Aorta (tissue), 5 donors: ENCODE measurements around the gene MYH14. TPM values are rescaled to one million over a fixed set of nuclear protein-coding genes. Genes with fewer than 3 reads are reported as not detected.

Source experiments
- ATAC-seq: fragments of 200-7000 bp; cut with Tn5 transposase; one replicate; pipeline ENCODE4 v1.9.1; 2022; ENCODE audit warnings: moderate library complexity; ENCODE audit not compliant: low FRiP score
- DNase-seq, 2 donors: peaks; one replicate each; pipeline ENCODE4 v3.0.0-alpha.2; 2020
- H3K27ac ChIP-seq, 2 donors: one replicate each; pipeline ENCODE4 v1.5.1; 2013; ENCODE audit warnings: low read length in 2 of 2, mild to moderate bottlenecking in 2 of 2, moderate library complexity in 2 of 2, control low read depth in 1 of 2, inconsistent platforms in 1 of 2, low read depth in 1 of 2
- H3K27me3 ChIP-seq, 2 donors: one replicate each; pipeline ENCODE4 v1.6.1; 2013; ENCODE audit warnings: control low read depth in 1 of 2, low read length in 1 of 2, mild to moderate bottlenecking in 1 of 2, moderate library complexity in 1 of 2; ENCODE audit not compliant: insufficient read depth in 2 of 2, control insufficient read depth in 1 of 2
- H3K36me3 ChIP-seq, 2 donors: one replicate each; pipeline ENCODE4 v1.6.1; 2013; ENCODE audit warnings: control low read depth in 1 of 2, low read length in 1 of 2, mild to moderate bottlenecking in 1 of 2; ENCODE audit not compliant: insufficient read depth in 2 of 2, control insufficient read depth in 1 of 2
- H3K4me1 ChIP-seq, 2 donors: one replicate each; pipeline ENCODE4 v1.6.1; 2013; ENCODE audit warnings: low read length in 2 of 2, control low read depth in 1 of 2, mild to moderate bottlenecking in 1 of 2, moderate library complexity in 1 of 2; ENCODE audit not compliant: insufficient read depth in 2 of 2, control insufficient read depth in 1 of 2
- H3K4me3 ChIP-seq, 2 donors: one replicate each; pipeline ENCODE4 v1.5.1; 2013; ENCODE audit warnings: low read length in 2 of 2, control low read depth in 1 of 2, mild to moderate bottlenecking in 1 of 2
- H3K9me3 ChIP-seq: one replicate; pipeline ENCODE4 v1.6.1; 2013; ENCODE audit warnings: mild to moderate bottlenecking, low read length; ENCODE audit not compliant: control insufficient read depth
- WGBS, 2 donors: extraction: QIAGEN DNeasy Blood & Tissue Kit; methylation state at CpG; one replicate each; pipeline ENCODE4 v1.1.7; 2013; 5-methylcytosine and 5-hydroxymethylcytosine counted together
- intact Hi-C, 2 donors: fragments of 100-400 bp; cut with DNase I; formaldehyde crosslinking; loops; one replicate each; pipeline versions ENCODE4 v1.14.2 to v1.15.0; 2022
- polyA plus RNA-seq, 2 donors: library from polyadenylated mRNA; stranded (reverse); fragments of 200-250 nt; gene quantifications; one replicate each; pipeline ENCODE4 v1.2.3, GENCODE V29; 2013
- total RNA-seq, 2 donors: library from RNA; stranded (reverse); fragmentation: NEBNext Ultra II Directional; extraction: Animal tissue kit (Norgen Biotek cat#: 25700); gene quantifications; one replicate each; pipeline ENCODE4 v1.2.1, GENCODE V29; 2021
- donor health status: healthy with polysubstance abuse.
- donor health status: Bipolar disorder and iron deficiency.
- donor health status: DM: no; HTN: no; CAD: no.
- donor health status: DM: no; HTN: no; CAD: no.
- donor health status: DM: yes; HTN: yes; CAD: no.

Gene MYH14
- total and polyA plus RNA-seq, 4 donors: 4.8 to 61.1 (median 8.9) TPM

- Histone ChIP-seq H3K27me3 (no peaks in the 10 kb centered on the region), H3K27ac (no peak overlapping the region), H3K36me3 (no peaks in the 10 kb centered on the region), H3K4me3 (no peak overlapping the region), H3K4me1 (no peaks in the 10 kb centered on the region), H3K9me3 (no peaks in the 10 kb centered on the region)
- DNase-seq: peak; percentile 12 to 16
- intact Hi-C loops: no loop called here
- 92% methylated on average over 7 of the region's 7 CpGs for WGBS, 2 donors
- no peak for ATAC-seq
Observed at GRCh38 chr19:50209131-50209530, 5.7 kb downstream of the MYH14 start.

GRCh38 chr19:50210425-50210824, 7.0 kb downstream of the MYH14 start:
- DNase-seq: peak; percentile 39 to 56
- WGBS, 2 donors: 96% methylated on average over 46 of the region's 46 CpGs
- Histone ChIP-seq H3K4me3 (no peak overlapping the region), H3K4me1 (no peaks in the 10 kb centered on the region), H3K9me3 (no peaks in the 10 kb centered on the region), H3K27ac (no peak overlapping the region), H3K27me3 (no peaks in the 10 kb centered on the region), H3K36me3 (no peaks in the 10 kb centered on the region)
- intact Hi-C loops: no loop called here
- ATAC-seq: no peak

GRCh38 chr19:50213925-50214324, 10.5 kb downstream of the MYH14 start:
- Histone ChIP-seq H3K4me3 (no peak overlapping the region), H3K36me3 (no peaks in the 10 kb centered on the region), H3K27ac (no peak overlapping the region), H3K4me1 (no peaks in the 10 kb centered on the region), H3K27me3 (no peaks in the 10 kb centered on the region), H3K9me3 (no peaks in the 10 kb centered on the region)
- 88% methylated on average over 1 of the region's 1 CpG for whole genome bisulfite sequencing, 2 donors
- ATAC-seq: no peak
- peak in 1 of 2 donors; percentile 6 for DNase-seq
- intact Hi-C loops: no loop called here

- intact Hi-C loops: no loop called here
Observed at GRCh38 chr19:50214699-50215543, 11.5 kb downstream of the MYH14 start.

GRCh38 chr19:50215820-50216219, 12.4 kb downstream of the MYH14 start:
- ATAC-seq: no peak
- Histone ChIP-seq H3K27me3 (no peaks in the 10 kb centered on the region), H3K9me3 (no peaks in the 10 kb centered on the region), H3K4me3 (no peak overlapping the region), H3K4me1 (no peaks in the 10 kb centered on the region), H3K36me3 (no peaks in the 10 kb centered on the region), H3K27ac (no peak overlapping the region)
- intact Hi-C loops: no loop called here
- 93% methylated on average over 3 of the region's 3 CpGs for WGBS, 2 donors
- no peak for DNase-seq

More at GRCh38 chr19:50214699-50215543, 11.5 kb downstream of the MYH14 start:
- Histone ChIP-seq H3K36me3 (no peaks in the 10 kb centered on the region), H3K27ac (no peak overlapping the region), H3K4me1 (no peaks in the 10 kb centered on the region), H3K27me3 (no peaks in the 10 kb centered on the region), H3K4me3 (no peak overlapping the region), H3K9me3 (no peaks in the 10 kb centered on the region)
- 62 to 66% methylated on average over 20 to 25 of the region's 25 CpGs for WGBS, 2 donors
- DNase-seq (peak in 1 of 2 donors; percentile 24), ATAC-seq (no peak)

- DNase-seq (no peak), ATAC-seq (no peak)
- Histone ChIP-seq H3K36me3 (no peaks in the 10 kb centered on the region), H3K4me1 (no peaks in the 10 kb centered on the region), H3K27me3 (no peaks in the 10 kb centered on the region), H3K4me3 (no peak overlapping the region), H3K9me3 (no peaks in the 10 kb centered on the region), H3K27ac (no peak overlapping the region)
- WGBS, 2 donors: 86 to 87% methylated on average over 7 of the region's 7 CpGs
- intact Hi-C loops: no loop called here
Observed at GRCh38 chr19:50221087-50221486, 17.7 kb downstream of the MYH14 start.

GRCh38 chr19:50222691-50223438, 19.4 kb downstream of the MYH14 start:
- no peak for DNase-seq
- no peaks in the 10 kb centered on the region for H3K36me3 ChIP-seq
- no peak for ATAC-seq
- intact Hi-C loops: no loop called here
- H3K4me1 ChIP-seq: no peaks in the 10 kb centered on the region
- no peaks in the 10 kb centered on the region for H3K27me3 ChIP-seq
- WGBS, 2 donors: 90 to 94% methylated on average over 16 to 19 of the region's 19 CpGs
- H3K4me3 ChIP-seq: no peak overlapping the region
- no peak overlapping the region for H3K27ac ChIP-seq
- H3K9me3 ChIP-seq: no peaks in the 10 kb centered on the region

- DNase-seq: no peak
- Histone ChIP-seq H3K27ac (no peak overlapping the region), H3K36me3 (no peaks in the 10 kb centered on the region), H3K9me3 (no peaks in the 10 kb centered on the region), H3K27me3 (no peaks in the 10 kb centered on the region), H3K4me1 (no peaks in the 10 kb centered on the region), H3K4me3 (no peak overlapping the region)
- 94 to 96% methylated on average over 3 of the region's 3 CpGs for WGBS, 2 donors
- ATAC-seq: no peak
- intact Hi-C loops: no loop called here
Observed at GRCh38 chr19:50223439-50223716, 20.0 kb downstream of the MYH14 start.
